SW 1271 (cell line): ENCODE results near the gene WDSUB1.

ENCODE experiments used
- DNase-seq, 2 experiments: peaks; one replicate each; lab custom pipeline; 2025; lab: John Stamatoyannopoulos, UW

The WDSUB1 gene

DNA sequence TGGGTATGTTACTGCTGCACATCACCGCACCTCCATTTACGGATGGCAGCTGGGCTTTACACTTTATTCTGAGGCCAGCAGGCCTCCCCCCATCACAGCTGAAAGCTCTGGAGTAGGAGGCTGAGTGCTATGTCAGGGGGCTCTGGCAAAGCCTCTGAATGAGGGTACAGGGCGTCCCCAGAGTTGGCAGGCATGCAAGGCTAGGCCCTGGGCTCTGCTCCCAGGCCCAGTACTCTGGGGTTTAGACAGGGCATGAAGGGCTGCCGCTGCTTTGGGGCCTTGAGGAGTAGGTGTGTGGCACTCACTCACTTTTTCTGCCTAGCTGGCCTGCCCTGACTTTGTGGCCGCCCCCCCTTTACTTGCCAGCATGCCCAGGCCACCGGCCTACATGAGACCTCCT, 90.8 kb downstream of the WDSUB1 start:
- DNase-seq = no peak

DNA sequence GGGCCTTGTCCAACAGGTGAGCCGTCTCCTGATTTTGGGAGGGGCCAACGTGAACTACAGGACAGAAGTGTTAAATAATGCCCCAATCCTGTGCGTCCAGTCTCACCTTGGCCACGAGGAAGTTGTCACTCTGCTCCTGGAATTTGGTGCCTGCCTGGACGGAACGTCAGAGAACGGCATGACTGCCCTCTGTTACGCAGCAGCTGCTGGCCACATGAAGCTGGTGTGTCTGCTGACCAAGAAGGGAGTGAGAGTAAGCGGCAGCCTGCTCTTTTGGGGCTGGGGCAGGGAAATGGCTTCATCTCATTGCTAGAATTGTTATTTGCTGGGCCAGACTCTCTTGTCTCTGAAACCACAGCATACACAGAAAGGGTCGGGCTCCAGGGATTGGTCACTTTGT, 92.3 kb downstream of the WDSUB1 start:
- no peak for DNase-seq

- no peak for DNase-seq
These were observed 92.7 kb downstream of the WDSUB1 start for GRCh38 chr2:159193791-159194190.

GRCh38 chr2:159192371-159192918, 94.1 kb downstream of the WDSUB1 start:
- no peak for DNase-seq

GRCh38 chr2:159188449-159188848, 98.1 kb downstream of the WDSUB1 start:
- DNase-seq = no peak

GRCh38 chr2:159187106-159187505, 99.4 kb downstream of the WDSUB1 start:
- no peak for DNase-seq

DNA sequence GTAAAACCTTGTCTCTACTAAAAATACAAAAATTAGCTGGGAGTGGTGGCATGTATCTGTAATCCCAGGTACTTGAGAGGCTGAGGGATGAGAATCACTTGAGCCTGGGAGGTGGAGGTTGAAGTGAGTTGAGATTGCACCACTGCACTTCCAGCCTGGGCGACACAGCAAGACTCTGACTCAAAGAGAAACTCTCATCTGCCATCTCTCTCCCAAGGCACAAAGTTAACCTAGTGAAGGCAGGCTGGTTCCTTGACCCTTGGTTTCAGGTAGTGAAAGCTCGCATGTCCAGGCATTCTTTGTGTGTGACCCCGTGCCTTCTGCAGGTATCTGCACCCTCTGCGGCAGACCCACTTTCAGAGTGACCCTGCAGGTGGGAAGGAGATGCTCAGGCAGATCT, 100.0 kb downstream of the WDSUB1 start:
- no peak for DNase-seq
